Type B pancreatic cell (in vitro differentiated cells): ENCODE measurements around the gene LTK. TPM values are rescaled to one million over a fixed set of nuclear protein-coding genes. Genes with fewer than 3 reads are reported as not detected.
A peak's percentile ranks its signal among the peaks of the same experiment; 100 is the strongest.

Experiments used
- DNase-seq: peaks from one replicate; pipeline ENCODE4 v3.0.0; 2021; ENCODE audit warnings: mixed read lengths; ENCODE audit not compliant: unreplicated experiment; ENCODE audit errors: extremely low spot score
- H3K27ac Mint-ChIP-seq: 2 replicates; pipeline ENCODE4 v1.8.0; 2021; ENCODE audit warnings: mild to moderate bottlenecking, mixed read lengths
- H3K27me3 Mint-ChIP-seq: 2 replicates; pipeline ENCODE4 v1.8.0; 2021; ENCODE audit warnings: mixed read lengths
- H3K36me3 Mint-ChIP-seq: 2 replicates; pipeline ENCODE4 v1.8.0; 2021; ENCODE audit warnings: mixed read lengths
- H3K4me1 Mint-ChIP-seq: one replicate; pipeline ENCODE4 v1.8.0; 2021; ENCODE audit warnings: mixed read lengths; ENCODE audit not compliant: unreplicated experiment
- H3K4me3 Mint-ChIP-seq: 2 replicates; pipeline ENCODE4 v1.8.0; 2021; ENCODE audit warnings: mild to moderate bottlenecking, mixed read lengths
- H3K9me3 Mint-ChIP-seq: 2 replicates; pipeline ENCODE4 v1.8.0; 2021; ENCODE audit warnings: mixed read lengths
- total RNA-seq: library from RNA; stranded (reverse); gene quantifications from 2 replicates; pipeline ENCODE4 v1.2.1, GENCODE V29; 2021; ENCODE audit warnings: low replicate concordance
- TF ChIP-seq, protein P1 (sequence below): fragments of 200-600 bp; sonication (generic); conservative IDR thresholded peaks from 2 replicates; pipeline ENCODE4 v1.5.0; 2021; ENCODE audit warnings: antibody characterized with exemption, mild to moderate bottlenecking

LTK gene
- total RNA-seq, 1 donor from 2014 or later, result 0.51 TPM

DNA sequence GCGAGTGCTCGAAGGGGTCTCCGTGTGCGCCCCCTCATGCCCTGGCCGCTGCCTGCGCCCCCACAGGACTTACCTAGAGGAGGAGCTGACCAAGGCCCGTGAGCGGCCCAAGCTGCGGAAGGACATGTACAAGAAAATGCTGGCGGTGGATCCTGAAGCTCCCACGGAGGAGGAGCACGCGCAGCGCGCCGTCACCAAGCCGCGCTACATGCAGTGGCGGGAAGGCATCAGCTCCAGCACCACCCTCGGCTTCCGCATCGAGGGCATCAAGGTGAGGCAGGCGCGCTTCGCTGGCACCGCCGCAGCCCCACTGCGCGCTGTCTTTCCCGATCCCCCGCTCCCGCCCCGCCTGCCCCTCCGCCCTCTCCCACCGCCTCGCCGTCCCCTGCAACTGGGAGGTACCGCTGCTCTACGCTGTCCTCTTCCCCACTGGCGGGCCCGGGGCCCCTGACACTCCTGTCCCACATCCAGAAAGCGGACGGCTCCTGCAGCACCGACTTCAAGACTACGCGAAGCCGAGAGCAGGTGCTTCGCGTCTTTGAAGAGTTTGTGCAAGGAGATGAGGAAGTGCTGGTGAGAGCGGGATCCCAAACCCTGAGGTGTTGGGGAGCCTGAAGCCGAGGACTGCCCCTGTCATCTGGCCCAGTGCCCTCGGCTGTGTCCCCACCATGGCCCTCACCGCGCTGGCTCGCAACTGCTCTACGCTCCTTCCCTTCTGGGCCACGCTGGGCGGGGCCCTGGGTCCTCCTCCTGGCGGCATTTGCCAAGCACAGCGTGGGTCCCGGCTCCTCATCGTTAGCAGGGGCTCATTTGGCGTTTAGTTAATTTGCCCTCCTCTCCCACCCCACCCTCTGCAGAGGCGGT lies 11.5 kb downstream of the LTK start:
- Mint-ChIP-seq H3K9me3 (no peaks in the 10 kb centered on the region), H3K27ac (no peak overlapping the region), H3K27me3 (peaks cover 100% of the 10 kb centered on the region), H3K4me1 (peaks cover 4% of the 10 kb centered on the region), H3K36me3 (no peaks in the 10 kb centered on the region), H3K4me3 (peak overlapping the region; percentile 51)
- DNase-seq, result no peak
- TF ChIP-seq, protein P1, sequence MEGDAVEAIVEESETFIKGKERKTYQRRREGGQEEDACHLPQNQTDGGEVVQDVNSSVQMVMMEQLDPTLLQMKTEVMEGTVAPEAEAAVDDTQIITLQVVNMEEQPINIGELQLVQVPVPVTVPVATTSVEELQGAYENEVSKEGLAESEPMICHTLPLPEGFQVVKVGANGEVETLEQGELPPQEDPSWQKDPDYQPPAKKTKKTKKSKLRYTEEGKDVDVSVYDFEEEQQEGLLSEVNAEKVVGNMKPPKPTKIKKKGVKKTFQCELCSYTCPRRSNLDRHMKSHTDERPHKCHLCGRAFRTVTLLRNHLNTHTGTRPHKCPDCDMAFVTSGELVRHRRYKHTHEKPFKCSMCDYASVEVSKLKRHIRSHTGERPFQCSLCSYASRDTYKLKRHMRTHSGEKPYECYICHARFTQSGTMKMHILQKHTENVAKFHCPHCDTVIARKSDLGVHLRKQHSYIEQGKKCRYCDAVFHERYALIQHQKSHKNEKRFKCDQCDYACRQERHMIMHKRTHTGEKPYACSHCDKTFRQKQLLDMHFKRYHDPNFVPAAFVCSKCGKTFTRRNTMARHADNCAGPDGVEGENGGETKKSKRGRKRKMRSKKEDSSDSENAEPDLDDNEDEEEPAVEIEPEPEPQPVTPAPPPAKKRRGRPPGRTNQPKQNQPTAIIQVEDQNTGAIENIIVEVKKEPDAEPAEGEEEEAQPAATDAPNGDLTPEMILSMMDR, result no peak

DNA sequence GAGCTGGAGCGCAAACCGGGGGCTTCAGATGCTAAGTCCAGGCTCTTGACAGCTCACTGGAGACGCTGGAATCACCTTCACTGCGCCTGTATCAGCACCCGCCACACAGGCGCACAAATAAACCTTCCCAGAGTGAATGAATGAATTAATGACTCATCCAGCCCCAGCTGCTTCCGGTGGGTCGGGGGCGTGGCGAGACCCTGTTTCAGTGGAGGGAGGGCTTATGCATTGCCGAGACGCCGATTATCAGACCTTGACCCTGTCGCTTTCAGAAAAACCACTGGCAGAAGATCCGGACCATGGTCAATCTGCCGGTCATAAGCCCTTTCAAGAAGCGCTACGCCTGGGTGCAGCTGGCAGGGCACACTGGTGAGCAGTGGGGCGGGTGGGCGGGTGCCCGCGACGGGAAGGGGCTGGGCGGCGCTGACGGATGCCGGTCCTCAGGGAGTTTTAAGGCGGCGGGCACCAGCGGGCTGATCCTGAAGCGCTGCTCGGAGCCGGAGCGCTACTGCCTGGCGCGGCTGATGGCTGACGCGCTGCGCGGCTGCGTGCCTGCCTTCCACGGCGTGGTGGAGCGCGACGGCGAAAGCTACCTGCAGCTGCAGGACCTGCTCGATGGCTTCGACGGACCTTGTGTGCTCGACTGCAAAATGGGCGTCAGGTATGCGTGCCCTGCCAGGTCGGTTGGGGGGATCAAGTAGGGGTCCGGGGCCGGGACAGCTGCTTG lies 12.3 kb downstream of the LTK start:
- TF ChIP-seq, protein P1, result no peak
- Mint-ChIP-seq H3K4me3 (peak overlapping the region; percentile 70), H3K9me3 (no peaks in the 10 kb centered on the region), H3K4me1 (peaks cover 4% of the 10 kb centered on the region), H3K27me3 (peaks cover 100% of the 10 kb centered on the region), H3K36me3 (no peaks in the 10 kb centered on the region), H3K27ac (no peak overlapping the region)
- no peak for DNase-seq

DNA sequence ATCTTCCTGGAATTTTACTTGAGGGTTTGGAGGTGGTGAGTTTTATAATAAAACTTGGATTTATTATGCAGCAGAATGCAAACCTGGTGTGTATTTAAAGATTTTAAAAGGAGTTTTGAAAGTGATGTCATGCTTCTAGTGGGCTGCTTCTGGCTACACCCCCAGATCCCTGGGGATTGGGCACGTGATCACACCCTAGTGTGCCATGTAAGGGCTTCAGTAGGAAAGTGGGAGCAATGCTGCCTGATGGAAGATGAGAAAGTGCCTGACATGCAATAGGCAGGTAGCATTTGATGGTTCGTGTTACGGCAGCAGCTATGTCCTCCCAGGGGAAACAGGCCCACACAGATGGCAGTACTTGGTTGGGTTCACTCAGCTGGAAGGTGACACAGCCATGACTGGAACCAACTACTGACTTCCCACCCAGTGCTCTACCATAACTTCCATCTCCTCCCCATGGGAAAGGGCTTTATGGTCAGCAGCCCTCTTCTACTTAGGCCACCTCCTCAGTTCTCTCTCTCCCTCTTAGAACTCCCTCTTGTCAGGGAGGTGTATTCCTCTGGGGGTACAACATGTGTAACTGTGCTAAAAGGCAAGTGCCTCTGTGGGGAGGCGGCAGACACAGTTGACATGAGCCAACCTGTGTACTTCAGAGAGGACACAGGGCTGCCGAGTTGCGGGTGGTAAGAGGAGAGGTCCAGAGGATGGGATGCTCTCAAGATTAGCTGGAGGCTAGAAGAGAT lies 14.3 kb downstream of the LTK start:
- Mint-ChIP-seq H3K27ac (no peak overlapping the region), H3K4me1 (peaks cover 4% of the 10 kb centered on the region), H3K9me3 (no peaks in the 10 kb centered on the region), H3K36me3 (no peaks in the 10 kb centered on the region), H3K4me3 (no peak overlapping the region), H3K27me3 (peaks cover 88% of the 10 kb centered on the region)
- no peak for DNase-seq
- TF ChIP-seq, protein P1, result no peak

DNA sequence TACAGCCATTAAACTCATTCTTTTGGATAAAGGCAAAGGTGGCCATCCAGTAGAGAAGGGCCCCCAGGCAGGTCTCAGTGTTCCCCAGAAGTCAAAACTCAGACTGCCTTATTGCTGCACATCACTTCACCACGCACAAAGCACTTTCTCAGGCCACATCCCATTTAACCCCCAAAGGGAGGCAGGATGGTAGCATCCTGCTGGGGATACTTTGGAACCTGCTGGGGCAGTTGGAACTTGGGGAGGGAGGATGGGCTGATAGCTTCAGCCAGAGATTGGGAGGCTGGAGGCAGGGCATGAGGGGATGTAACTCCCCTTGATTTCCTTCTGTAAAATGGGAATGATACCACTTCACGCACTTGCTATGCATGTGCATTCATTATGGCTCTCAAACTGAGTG lies 15.0 kb downstream of the LTK start:
- Mint-ChIP-seq H3K4me3 (peak overlapping the region; percentile 12), H3K36me3 (no peaks in the 10 kb centered on the region)

More for the DNA sequence above, 15.0 kb downstream of the LTK start:
- TF ChIP-seq, protein P1, result no peak
- Mint-ChIP-seq H3K9me3 (no peaks in the 10 kb centered on the region), H3K4me1 (peaks cover 4% of the 10 kb centered on the region), H3K27ac (no peak overlapping the region), H3K27me3 (peaks cover 82% of the 10 kb centered on the region)
- no peak for DNase-seq
